ENCODE data around the gene SURF6. TPM values are rescaled to one million over a fixed set of nuclear protein-coding genes. Genes with fewer than 3 reads are reported as not detected.

SURF6 gene
- total and polyA plus RNA-seq, 2 experiments from 2014 or later: 17.6 to 27.6 TPM

DNA sequence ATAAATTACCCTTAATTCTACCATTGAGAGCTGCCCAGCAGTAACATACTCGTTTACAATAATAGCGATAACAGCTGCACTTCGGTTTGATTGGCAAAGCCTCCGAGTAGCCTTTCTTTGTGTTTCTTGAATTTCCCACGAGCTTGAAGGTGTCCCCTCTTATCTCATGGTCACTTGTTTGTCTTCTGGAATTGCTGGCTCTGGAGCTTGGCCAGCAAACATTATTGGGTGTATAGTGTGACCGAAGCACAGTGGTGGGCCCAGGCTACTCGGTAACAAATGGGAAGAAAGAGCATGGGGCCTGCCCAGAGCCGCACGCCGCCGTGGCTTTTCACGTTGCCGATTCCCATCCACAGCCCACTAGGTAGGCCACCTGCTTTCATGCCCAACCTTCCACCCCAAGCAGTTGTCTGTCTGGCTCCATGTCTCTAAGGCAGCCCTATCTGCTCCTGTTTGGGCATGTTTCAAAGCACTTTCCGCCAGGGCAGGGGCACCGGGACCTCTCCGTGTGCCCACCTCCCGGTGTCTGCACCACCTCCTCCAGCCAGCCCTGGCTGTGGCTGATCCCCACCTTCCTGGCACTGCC lies 48.8 kb upstream of the SURF6 start (continued):
- TF ChIP-seq, protein P1, sequence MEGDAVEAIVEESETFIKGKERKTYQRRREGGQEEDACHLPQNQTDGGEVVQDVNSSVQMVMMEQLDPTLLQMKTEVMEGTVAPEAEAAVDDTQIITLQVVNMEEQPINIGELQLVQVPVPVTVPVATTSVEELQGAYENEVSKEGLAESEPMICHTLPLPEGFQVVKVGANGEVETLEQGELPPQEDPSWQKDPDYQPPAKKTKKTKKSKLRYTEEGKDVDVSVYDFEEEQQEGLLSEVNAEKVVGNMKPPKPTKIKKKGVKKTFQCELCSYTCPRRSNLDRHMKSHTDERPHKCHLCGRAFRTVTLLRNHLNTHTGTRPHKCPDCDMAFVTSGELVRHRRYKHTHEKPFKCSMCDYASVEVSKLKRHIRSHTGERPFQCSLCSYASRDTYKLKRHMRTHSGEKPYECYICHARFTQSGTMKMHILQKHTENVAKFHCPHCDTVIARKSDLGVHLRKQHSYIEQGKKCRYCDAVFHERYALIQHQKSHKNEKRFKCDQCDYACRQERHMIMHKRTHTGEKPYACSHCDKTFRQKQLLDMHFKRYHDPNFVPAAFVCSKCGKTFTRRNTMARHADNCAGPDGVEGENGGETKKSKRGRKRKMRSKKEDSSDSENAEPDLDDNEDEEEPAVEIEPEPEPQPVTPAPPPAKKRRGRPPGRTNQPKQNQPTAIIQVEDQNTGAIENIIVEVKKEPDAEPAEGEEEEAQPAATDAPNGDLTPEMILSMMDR (conservative IDR thresholded peaks at IDR 0.05; ENCODE audit: low read depth in 2 of 2): no peak
- TF ChIP-seq EZH2 (IDR thresholded peaks at IDR 0.05; ENCODE audit: low read depth, unreplicated experiment): no peak
- no peak for TF ChIP-seq ZNF114 (CRISPR knock-in tag; IDR thresholded peaks at IDR 0.05)
- TF ChIP-seq, protein P2, sequence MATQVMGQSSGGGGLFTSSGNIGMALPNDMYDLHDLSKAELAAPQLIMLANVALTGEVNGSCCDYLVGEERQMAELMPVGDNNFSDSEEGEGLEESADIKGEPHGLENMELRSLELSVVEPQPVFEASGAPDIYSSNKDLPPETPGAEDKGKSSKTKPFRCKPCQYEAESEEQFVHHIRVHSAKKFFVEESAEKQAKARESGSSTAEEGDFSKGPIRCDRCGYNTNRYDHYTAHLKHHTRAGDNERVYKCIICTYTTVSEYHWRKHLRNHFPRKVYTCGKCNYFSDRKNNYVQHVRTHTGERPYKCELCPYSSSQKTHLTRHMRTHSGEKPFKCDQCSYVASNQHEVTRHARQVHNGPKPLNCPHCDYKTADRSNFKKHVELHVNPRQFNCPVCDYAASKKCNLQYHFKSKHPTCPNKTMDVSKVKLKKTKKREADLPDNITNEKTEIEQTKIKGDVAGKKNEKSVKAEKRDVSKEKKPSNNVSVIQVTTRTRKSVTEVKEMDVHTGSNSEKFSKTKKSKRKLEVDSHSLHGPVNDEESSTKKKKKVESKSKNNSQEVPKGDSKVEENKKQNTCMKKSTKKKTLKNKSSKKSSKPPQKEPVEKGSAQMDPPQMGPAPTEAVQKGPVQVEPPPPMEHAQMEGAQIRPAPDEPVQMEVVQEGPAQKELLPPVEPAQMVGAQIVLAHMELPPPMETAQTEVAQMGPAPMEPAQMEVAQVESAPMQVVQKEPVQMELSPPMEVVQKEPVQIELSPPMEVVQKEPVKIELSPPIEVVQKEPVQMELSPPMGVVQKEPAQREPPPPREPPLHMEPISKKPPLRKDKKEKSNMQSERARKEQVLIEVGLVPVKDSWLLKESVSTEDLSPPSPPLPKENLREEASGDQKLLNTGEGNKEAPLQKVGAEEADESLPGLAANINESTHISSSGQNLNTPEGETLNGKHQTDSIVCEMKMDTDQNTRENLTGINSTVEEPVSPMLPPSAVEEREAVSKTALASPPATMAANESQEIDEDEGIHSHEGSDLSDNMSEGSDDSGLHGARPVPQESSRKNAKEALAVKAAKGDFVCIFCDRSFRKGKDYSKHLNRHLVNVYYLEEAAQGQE (IDR thresholded peaks at IDR 0.05; ENCODE audit: unreplicated experiment): no peak
- TF ChIP-seq ZNF331 (CRISPR knock-in tag; IDR thresholded peaks at IDR 0.05; ENCODE audit: low read depth): no peak
- TF ChIP-seq, protein P3, sequence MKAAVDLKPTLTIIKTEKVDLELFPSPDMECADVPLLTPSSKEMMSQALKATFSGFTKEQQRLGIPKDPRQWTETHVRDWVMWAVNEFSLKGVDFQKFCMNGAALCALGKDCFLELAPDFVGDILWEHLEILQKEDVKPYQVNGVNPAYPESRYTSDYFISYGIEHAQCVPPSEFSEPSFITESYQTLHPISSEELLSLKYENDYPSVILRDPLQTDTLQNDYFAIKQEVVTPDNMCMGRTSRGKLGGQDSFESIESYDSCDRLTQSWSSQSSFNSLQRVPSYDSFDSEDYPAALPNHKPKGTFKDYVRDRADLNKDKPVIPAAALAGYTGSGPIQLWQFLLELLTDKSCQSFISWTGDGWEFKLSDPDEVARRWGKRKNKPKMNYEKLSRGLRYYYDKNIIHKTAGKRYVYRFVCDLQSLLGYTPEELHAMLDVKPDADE (IDR thresholded peaks at IDR 0.05): no peak
- TF ChIP-seq STAT1 (IDR thresholded peaks at IDR 0.05; ENCODE audit: unreplicated experiment): no peak
- no peak for TF ChIP-seq JUNB (IDR thresholded peaks at IDR 0.05; ENCODE audit: unreplicated experiment)

DNA sequence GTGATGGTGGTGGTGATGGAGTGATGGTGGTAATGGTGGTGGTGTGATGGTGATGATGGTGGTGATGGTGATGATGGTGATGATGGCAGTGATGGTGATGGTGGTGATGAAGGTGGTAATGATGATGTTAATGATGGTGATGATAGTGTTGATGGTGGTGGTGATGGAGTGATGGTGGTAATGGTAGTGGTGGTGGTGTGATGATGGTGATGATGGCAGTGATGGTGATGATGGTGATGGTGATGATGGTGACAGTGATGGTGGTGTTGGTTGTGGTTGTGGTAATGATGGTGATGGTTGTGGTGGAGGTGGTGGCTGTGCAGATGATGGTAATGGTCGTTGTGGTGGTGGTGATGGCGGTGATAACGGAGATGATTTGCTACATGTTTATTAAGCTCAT lies 47.5 kb upstream of the SURF6 start:
- Mint-ChIP-seq H3K4me3 (no peak overlapping the region), H3K27me3 (ENCODE audit: insufficient read depth, low read depth, poor library complexity) (peaks cover 5% of the 10 kb centered on the region), H3K27ac (no peak overlapping the region), H3K4me1 (no peaks in the 10 kb centered on the region), H3K9me3 (no peaks in the 10 kb centered on the region), H3K36me3 (ENCODE audit: low read depth) (no peaks in the 10 kb centered on the region)
- H3K4me2 ChIP-seq: no peak overlapping the region
- DNase-seq (ENCODE audit: low spot score) (no peak), ATAC-seq (no peak)
- no peak overlapping the region for H2AFZ ChIP-seq
- no peaks in the 10 kb centered on the region for H3K36me3 ChIP-seq (ENCODE audit: insufficient read depth)
- H3F3A ChIP-seq (replicated peaks; ENCODE audit: low read depth): no peaks in the 10 kb centered on the region
- H3K4me3 ChIP-seq: no peak overlapping the region
- no peaks in the 10 kb centered on the region for H4K20me1 ChIP-seq (replicated peaks; ENCODE audit: insufficient read depth)
- H3K27me3 ChIP-seq (ENCODE audit: insufficient read depth): no peaks in the 10 kb centered on the region
- no peak overlapping the region for H3K27ac ChIP-seq (ENCODE audit: low read depth)
- peaks cover 11% of the 10 kb centered on the region; the same call in 1 of the 2 replicates for H3K9me2 ChIP-seq (ENCODE audit: insufficient read depth)
- no peaks in the 10 kb centered on the region for H3K79me2 ChIP-seq (replicated peaks; ENCODE audit: insufficient read depth)
- H3K4me1 ChIP-seq (ENCODE audit: insufficient read depth): no peaks in the 10 kb centered on the region
- TF ChIP-seq ZNF114 (CRISPR knock-in tag; IDR thresholded peaks at IDR 0.05): no peak
- TF ChIP-seq STAT1 (IDR thresholded peaks at IDR 0.05; ENCODE audit: unreplicated experiment): no peak
- TF ChIP-seq JUNB (IDR thresholded peaks at IDR 0.05; ENCODE audit: unreplicated experiment): no peak
- no peak for TF ChIP-seq EZH2phosphoT487 (IDR thresholded peaks at IDR 0.05; ENCODE audit: unreplicated experiment)
- no peak for TF ChIP-seq ZNF331 (CRISPR knock-in tag; IDR thresholded peaks at IDR 0.05; ENCODE audit: low read depth)
- no peak for TF ChIP-seq EZH2 (IDR thresholded peaks at IDR 0.05; ENCODE audit: low read depth, unreplicated experiment)
- TF ChIP-seq, protein P4, sequence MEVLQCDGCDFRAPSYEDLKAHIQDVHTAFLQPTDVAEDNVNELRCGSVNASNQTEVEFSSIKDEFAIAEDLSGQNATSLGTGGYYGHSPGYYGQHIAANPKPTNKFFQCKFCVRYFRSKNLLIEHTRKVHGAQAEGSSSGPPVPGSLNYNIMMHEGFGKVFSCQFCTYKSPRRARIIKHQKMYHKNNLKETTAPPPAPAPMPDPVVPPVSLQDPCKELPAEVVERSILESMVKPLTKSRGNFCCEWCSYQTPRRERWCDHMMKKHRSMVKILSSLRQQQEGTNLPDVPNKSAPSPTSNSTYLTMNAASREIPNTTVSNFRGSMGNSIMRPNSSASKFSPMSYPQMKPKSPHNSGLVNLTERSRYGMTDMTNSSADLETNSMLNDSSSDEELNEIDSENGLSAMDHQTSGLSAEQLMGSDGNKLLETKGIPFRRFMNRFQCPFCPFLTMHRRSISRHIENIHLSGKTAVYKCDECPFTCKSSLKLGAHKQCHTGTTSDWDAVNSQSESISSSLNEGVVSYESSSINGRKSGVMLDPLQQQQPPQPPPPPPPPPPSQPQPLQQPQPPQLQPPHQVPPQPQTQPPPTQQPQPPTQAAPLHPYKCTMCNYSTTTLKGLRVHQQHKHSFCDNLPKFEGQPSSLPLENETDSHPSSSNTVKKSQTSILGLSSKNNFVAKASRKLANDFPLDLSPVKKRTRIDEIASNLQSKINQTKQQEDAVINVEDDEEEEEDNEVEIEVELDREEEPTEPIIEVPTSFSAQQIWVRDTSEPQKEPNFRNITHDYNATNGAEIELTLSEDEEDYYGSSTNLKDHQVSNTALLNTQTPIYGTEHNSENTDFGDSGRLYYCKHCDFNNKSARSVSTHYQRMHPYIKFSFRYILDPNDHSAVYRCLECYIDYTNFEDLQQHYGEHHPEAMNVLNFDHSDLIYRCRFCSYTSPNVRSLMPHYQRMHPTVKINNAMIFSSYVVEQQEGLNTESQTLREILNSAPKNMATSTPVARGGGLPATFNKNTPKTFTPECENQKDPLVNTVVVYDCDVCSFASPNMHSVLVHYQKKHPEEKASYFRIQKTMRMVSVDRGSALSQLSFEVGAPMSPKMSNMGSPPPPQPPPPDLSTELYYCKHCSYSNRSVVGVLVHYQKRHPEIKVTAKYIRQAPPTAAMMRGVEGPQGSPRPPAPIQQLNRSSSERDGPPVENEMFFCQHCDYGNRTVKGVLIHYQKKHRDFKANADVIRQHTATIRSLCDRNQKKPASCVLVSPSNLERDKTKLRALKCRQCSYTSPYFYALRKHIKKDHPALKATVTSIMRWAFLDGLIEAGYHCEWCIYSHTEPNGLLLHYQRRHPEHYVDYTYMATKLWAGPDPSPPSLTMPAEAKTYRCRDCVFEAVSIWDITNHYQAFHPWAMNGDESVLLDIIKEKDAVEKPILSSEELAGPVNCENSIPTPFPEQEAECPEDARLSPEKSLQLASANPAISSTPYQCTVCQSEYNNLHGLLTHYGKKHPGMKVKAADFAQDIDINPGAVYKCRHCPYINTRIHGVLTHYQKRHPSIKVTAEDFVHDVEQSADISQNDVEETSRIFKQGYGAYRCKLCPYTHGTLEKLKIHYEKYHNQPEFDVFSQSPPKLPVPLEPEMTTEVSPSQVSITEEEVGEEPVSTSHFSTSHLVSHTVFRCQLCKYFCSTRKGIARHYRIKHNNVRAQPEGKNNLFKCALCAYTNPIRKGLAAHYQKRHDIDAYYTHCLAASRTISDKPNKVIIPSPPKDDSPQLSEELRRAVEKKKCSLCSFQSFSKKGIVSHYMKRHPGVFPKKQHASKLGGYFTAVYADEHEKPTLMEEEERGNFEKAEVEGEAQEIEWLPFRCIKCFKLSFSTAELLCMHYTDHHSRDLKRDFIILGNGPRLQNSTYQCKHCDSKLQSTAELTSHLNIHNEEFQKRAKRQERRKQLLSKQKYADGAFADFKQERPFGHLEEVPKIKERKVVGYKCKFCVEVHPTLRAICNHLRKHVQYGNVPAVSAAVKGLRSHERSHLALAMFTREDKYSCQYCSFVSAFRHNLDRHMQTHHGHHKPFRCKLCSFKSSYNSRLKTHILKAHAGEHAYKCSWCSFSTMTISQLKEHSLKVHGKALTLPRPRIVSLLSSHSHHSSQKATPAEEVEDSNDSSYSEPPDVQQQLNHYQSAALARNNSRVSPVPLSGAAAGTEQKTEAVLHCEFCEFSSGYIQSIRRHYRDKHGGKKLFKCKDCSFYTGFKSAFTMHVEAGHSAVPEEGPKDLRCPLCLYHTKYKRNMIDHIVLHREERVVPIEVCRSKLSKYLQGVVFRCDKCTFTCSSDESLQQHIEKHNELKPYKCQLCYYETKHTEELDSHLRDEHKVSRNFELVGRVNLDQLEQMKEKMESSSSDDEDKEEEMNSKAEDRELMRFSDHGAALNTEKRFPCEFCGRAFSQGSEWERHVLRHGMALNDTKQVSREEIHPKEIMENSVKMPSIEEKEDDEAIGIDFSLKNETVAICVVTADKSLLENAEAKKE (CRISPR knock-in tag; IDR thresholded peaks at IDR 0.05): no peak
- TF ChIP-seq NANOG (IDR thresholded peaks at IDR 0.05; ENCODE audit: borderline replicate concordance): no peak
